Measurements from ENCODE around the gene STK32C.

DNA sequence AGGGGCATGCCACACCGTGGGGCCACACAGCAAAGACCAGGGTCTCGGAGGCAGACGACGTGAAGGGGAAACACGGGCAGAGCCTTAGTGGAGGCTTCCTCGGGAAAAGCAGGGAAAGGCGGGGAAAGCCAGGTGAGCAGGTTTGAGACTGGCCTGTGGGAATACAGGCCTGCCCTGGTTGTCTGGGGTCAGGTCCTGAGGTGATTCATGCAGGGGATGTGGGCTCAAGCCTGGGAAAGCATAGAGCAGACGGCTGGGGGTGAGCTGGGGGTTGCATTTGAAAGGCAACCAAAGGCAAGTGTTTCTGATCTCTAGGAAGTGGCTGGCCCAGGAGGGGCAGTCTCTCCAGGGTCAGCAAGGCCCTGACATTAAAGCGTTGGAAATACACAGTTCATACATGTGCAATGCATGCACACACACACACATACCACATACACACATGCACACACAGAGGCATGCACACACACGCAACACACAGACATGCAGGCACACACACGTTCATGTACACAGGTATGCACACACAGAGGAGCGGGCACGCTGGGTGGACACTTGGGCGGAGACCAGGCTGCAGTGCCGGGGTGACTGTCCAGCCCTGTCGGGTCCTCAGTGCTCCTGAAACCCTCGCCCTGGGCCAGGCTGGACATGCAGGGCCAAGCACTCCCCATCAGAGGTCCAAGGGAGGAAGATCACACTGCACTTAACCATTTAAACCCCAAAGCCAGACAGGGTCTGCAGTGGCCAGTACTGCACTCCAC lies 69.2 kb downstream of the STK32C start:
- TF ChIP-seq, protein P1, sequence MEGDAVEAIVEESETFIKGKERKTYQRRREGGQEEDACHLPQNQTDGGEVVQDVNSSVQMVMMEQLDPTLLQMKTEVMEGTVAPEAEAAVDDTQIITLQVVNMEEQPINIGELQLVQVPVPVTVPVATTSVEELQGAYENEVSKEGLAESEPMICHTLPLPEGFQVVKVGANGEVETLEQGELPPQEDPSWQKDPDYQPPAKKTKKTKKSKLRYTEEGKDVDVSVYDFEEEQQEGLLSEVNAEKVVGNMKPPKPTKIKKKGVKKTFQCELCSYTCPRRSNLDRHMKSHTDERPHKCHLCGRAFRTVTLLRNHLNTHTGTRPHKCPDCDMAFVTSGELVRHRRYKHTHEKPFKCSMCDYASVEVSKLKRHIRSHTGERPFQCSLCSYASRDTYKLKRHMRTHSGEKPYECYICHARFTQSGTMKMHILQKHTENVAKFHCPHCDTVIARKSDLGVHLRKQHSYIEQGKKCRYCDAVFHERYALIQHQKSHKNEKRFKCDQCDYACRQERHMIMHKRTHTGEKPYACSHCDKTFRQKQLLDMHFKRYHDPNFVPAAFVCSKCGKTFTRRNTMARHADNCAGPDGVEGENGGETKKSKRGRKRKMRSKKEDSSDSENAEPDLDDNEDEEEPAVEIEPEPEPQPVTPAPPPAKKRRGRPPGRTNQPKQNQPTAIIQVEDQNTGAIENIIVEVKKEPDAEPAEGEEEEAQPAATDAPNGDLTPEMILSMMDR (IDR thresholded peaks at IDR 0.05) = no peak
- no peak for TF ChIP-seq POLR2A (IDR thresholded peaks at IDR 0.05)
